Activated gamma-delta T cell treated with anti-CD3 and anti-CD28 coated beads, Interleukin-2, amount 50 U/mL, for 16 hours (primary cell): ENCODE data around the gene DENND1C.

Experiments
- DNase-seq: peaks from one replicate; pipeline ENCODE4 v3.0.0-alpha.2; 2020; ENCODE audit warnings: low read depth

The DENND1C gene

GRCh38 chr19:6481541-6482342, at the start of gene DENND1C:
Gene DENND1C, minus strand, starts transcription at chr19:6481787. Its CDS starts 92 bp downstream, at chr19:6481695.
- peak; percentile 36 for DNase-seq

- peak; percentile 61 for DNase-seq
These were observed 49.0 kb upstream of the DENND1C start, which contains the start of gene TNFSF9 for GRCh38 chr19:6530386-6531162. Gene TNFSF9, plus strand, starts transcription at chr19:6531026. Its CDS starts 11 bp downstream, at chr19:6531037.

GRCh38 chr19:6529937-6530385, 48.4 kb upstream of the DENND1C start:
- DNase-seq: no peak

GRCh38 chr19:6529351-6529750, 47.8 kb upstream of the DENND1C start:
- DNase-seq: no peak

GRCh38 chr19:6528544-6529121, 47.0 kb upstream of the DENND1C start:
- DNase-seq: no peak

GRCh38 chr19:6527893-6528543, 46.4 kb upstream of the DENND1C start:
- no peak for DNase-seq

- no peak for DNase-seq
These were observed 42.7 kb upstream of the DENND1C start for GRCh38 chr19:6524311-6524710.

- DNase-seq: no peak
These were observed 41.1 kb upstream of the DENND1C start for GRCh38 chr19:6522712-6523111.

GRCh38 chr19:6521718-6522646, 40.4 kb upstream of the DENND1C start:
- DNase-seq: peak; percentile 48

GRCh38 chr19:6519289-6519688, 37.7 kb upstream of the DENND1C start:
- no peak for DNase-seq

- no peak for DNase-seq
These were observed 36.7 kb upstream of the DENND1C start for GRCh38 chr19:6518145-6518911.

GRCh38 chr19:6516659-6517291, 35.2 kb upstream of the DENND1C start:
- peak; percentile 91 for DNase-seq

- DNase-seq: no peak
These were observed 34.6 kb upstream of the DENND1C start for GRCh38 chr19:6516018-6516658.

- no peak for DNase-seq
These were observed 33.4 kb upstream of the DENND1C start for GRCh38 chr19:6514926-6515544.

GRCh38 chr19:6514089-6514488, 32.5 kb upstream of the DENND1C start:
- DNase-seq: no peak

- no peak for DNase-seq
These were observed 29.0 kb upstream of the DENND1C start for GRCh38 chr19:6510618-6511017.

GRCh38 chr19:6509118-6509971, 27.8 kb upstream of the DENND1C start:
- no peak for DNase-seq
